DND-41 (cell line): ENCODE results near the gene PEX14.

Source experiments
- ATAC-seq: fragments of 200-7000 bp; cut with Tn5 transposase; 3 replicates; pipeline ENCODE4 v1.9.1; 2021; ENCODE audit warnings: low read depth; ENCODE audit not compliant: insufficient read depth
- DNase-seq: peaks from one replicate; pipeline ENCODE4 v3.0.0-alpha.2; 2020
- H2AFZ ChIP-seq: 2 replicates; pipeline ENCODE4 v1.6.0; 2012; ENCODE audit warnings: low read depth, low read length
- H3K27ac ChIP-seq: 2 replicates; pipeline ENCODE4 v1.5.1; 2012; ENCODE audit warnings: low read length, inconsistent platforms
- H3K27me3 ChIP-seq: fragments of 200-600 bp; sonication (generic); 2 replicates; pipeline ENCODE4 v1.6.0; 2012; ENCODE audit warnings: low read length, mild to moderate bottlenecking, inconsistent platforms; ENCODE audit not compliant: insufficient read depth, poor library complexity
- H3K36me3 ChIP-seq: 2 replicates; pipeline ENCODE4 v1.5.1; 2012; ENCODE audit warnings: low read length, inconsistent platforms; ENCODE audit not compliant: insufficient read depth
- H3K4me1 ChIP-seq: 2 replicates; pipeline ENCODE4 v1.5.1; 2012; ENCODE audit warnings: mild to moderate bottlenecking, low read length; ENCODE audit not compliant: insufficient read depth
- H3K4me2 ChIP-seq: 2 replicates; pipeline ENCODE4 v1.6.0; 2012; ENCODE audit warnings: mild to moderate bottlenecking, moderate library complexity, low read length, inconsistent platforms; ENCODE audit not compliant: insufficient read depth
- H3K4me3 ChIP-seq, 2 experiments: fragments of 200-600 bp in 1 of 2; shearing (Covaris generic) in 1 of 2; 2 replicates each; pipeline ENCODE4 v1.5.1; 2012 to 2016; ENCODE audit warnings: inconsistent platforms in 2 of 2, low read length in 2 of 2, mild to moderate bottlenecking in 2 of 2, low read depth in 1 of 2, moderate library complexity in 1 of 2
- H3K79me2 ChIP-seq: 2 replicates; pipeline ENCODE4 v1.6.0; 2012; ENCODE audit warnings: low read length, inconsistent platforms; ENCODE audit not compliant: insufficient read depth
- H3K9ac ChIP-seq: 2 replicates; pipeline ENCODE4 v1.6.0; 2012; ENCODE audit warnings: low read depth, mild to moderate bottlenecking, inconsistent platforms, low read length, moderate library complexity
- H3K9me3 ChIP-seq: 2 replicates; pipeline ENCODE4 v1.5.1; 2012; ENCODE audit warnings: low read length, moderate library complexity, mild to moderate bottlenecking, inconsistent platforms; ENCODE audit not compliant: insufficient read depth, severe bottlenecking
- H4K20me1 ChIP-seq: 2 replicates; pipeline ENCODE4 v1.6.0; 2012; ENCODE audit warnings: low read length; ENCODE audit not compliant: insufficient read depth
- EZH2 ChIP-seq: IDR thresholded peaks from 3 replicates; pipeline ENCODE4 v1.6.1; 2012; ENCODE audit warnings: borderline replicate concordance, low read depth, mild to moderate bottlenecking, moderate library complexity, low read length, inconsistent platforms; ENCODE audit not compliant: severe bottlenecking
- TF ChIP-seq, protein P1 (sequence below): IDR thresholded peaks from 2 replicates; pipeline ENCODE4 v1.5.1; 2012; ENCODE audit warnings: borderline replicate concordance, low read length, moderate library complexity, mild to moderate bottlenecking; ENCODE audit not compliant: poor library complexity, severe bottlenecking; ENCODE audit errors: extremely low read depth

PEX14 gene

DNA sequence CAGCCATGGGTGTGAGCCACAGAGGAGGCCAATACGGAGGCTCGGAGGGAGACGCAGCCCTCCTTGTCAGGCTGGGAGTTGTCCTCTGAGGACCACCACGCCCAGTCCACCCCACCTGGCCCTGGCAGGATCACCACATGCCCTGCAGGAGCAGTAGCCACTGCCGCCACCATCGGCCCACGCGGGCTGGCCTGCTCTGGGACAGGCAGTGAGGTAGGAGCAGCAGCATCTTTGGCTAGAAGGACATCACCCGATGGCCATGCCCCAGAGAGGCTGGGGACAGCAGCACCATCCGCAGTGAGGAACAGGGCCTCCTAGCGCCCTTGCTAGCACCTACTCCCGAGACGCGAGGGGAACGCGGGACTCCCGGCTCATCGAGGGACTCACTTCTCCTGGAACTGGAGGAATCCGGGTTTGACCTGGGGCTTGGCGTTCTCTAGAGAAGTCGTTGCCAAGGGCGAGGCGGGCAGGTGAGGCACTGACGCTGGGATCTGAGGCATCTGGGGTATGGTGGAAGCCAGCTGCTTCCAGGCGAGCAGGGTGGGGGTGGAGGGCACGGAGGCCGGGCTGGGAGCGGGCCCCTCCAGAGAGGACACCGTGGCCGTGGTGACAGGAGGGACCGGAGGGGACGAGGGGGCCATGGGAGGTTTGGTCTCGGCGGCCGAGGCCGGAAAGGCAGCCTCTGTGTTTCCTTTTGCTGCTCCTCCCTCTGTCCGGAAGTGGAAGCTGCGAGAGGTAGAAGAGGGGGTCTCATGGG is 172.8 kb downstream of the PEX14 start:
- Histone ChIP-seq H3K27ac (no peak overlapping the region), H3K4me1 (no peaks in the 10 kb centered on the region), H3K9ac (no peak overlapping the region), H3K36me3 (peaks cover 15% of the 10 kb centered on the region), H4K20me1 (no peaks in the 10 kb centered on the region; the same call in 1 of the 2 replicates), H3K9me3 (no peaks in the 10 kb centered on the region), H3K4me2 (no peak overlapping the region), H3K4me3 (no peak overlapping the region), H3K27me3 (no peaks in the 10 kb centered on the region), H3K79me2 (no peaks in the 10 kb centered on the region), H2AFZ (no peak overlapping the region)
- ATAC-seq, result no peak
- DNase-seq, result no peak
- TF ChIP-seq EZH2, result no peak

DNA sequence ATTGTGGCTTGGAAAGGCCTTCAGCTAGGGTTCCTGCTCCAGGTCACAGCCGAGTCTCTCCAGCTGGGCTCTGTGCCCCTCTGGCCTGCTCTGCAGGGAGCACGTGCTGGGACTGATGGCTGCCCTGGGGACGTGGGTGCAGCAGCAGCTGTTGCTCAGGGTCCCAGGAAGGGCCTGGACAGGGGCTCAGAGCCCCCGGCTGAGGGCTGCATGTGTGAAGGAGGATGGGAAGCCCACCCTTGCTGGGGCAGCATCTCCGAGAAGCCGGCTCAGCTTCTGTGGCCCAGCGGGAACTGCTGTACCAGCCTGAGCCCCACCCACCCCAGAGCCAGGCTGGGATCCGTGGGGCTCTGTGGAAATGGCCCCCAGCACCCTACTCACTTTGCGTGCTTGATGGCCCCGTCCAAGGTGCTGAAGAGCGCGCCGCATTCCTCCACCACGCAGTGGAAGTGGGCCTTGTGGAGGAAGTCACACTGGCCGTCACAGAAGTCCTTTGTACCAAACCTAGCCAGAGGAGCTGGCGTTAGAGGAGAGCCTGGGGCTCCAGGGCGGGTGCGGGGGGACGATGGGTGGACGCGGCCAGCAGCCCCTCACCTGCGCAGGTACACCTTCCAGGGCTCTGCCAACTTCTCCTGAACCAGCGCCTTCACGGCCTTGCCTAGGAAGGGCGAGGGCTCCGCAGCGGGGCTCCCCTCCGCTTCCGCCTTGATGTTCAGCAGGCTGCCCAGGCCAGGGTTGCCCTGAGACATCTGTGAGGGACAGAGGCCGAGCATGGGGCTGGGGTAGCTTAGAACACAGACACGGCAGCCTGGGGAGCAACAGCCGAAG is 174.2 kb downstream of the PEX14 start:
- H3K4me3 ChIP-seq, result no peak overlapping the region
- DNase-seq (no peak), ATAC-seq (no peak)
- TF ChIP-seq EZH2, result no peak
- TF ChIP-seq, protein P1, sequence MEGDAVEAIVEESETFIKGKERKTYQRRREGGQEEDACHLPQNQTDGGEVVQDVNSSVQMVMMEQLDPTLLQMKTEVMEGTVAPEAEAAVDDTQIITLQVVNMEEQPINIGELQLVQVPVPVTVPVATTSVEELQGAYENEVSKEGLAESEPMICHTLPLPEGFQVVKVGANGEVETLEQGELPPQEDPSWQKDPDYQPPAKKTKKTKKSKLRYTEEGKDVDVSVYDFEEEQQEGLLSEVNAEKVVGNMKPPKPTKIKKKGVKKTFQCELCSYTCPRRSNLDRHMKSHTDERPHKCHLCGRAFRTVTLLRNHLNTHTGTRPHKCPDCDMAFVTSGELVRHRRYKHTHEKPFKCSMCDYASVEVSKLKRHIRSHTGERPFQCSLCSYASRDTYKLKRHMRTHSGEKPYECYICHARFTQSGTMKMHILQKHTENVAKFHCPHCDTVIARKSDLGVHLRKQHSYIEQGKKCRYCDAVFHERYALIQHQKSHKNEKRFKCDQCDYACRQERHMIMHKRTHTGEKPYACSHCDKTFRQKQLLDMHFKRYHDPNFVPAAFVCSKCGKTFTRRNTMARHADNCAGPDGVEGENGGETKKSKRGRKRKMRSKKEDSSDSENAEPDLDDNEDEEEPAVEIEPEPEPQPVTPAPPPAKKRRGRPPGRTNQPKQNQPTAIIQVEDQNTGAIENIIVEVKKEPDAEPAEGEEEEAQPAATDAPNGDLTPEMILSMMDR, result no peak
- no peak overlapping the region for H3K27ac ChIP-seq
- H3K4me1 ChIP-seq, result no peaks in the 10 kb centered on the region
- H3K36me3 ChIP-seq, result peaks cover 28% of the 10 kb centered on the region
- no peak overlapping the region for H3K4me2 ChIP-seq
- H4K20me1 ChIP-seq, result no peaks in the 10 kb centered on the region; the same call in 1 of the 2 replicates
- no peaks in the 10 kb centered on the region for H3K9me3 ChIP-seq
- H3K79me2 ChIP-seq, result no peaks in the 10 kb centered on the region
- no peaks in the 10 kb centered on the region for H3K27me3 ChIP-seq
- H3K9ac ChIP-seq, result no peak overlapping the region
- no peak overlapping the region for H2AFZ ChIP-seq

DNA sequence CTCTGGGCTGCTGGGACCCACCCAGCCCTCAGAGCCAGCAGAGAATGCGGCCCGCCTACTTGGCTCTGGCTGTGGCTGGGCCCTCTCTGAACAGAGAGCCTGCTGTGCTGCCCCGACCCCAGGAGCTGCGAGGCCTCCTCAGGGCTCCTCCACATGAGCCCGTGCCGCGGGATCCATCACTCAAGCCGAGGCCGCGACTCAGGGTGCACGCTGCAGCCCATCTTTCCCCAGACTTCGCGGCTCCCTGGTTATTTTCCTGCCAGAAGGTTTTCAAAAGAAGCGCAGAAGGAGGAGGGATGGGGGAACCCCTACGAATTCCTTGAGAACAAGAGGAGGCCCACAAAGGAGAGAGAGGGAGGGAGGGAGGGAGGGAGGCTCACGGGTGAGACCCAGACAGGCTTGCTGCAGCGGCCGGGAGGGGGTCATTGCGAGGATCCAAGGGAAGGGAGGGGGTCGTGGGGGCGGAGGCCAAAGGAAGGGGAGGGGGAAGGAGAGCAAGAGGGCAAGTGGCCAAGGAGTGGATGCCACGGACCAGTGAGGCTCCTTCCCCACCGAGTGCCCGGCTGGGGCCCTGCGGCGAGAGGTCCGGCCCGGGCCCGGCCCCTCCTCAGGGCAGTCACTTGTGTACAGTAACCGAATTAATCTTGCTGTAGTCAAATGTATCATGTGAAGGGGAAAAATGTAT is 174.9 kb downstream of the PEX14 start:
- Histone ChIP-seq H3K27ac (no peak overlapping the region), H3K79me2 (no peaks in the 10 kb centered on the region)

More for the DNA sequence above, 174.9 kb downstream of the PEX14 start:
- ATAC-seq, result no peak
- H3K27me3 ChIP-seq, result no peaks in the 10 kb centered on the region
- DNase-seq, result no peak
- H3K4me3 ChIP-seq, result no peak overlapping the region
- no peaks in the 10 kb centered on the region for H3K9me3 ChIP-seq
- no peak overlapping the region for H2AFZ ChIP-seq
- no peak overlapping the region for H3K4me2 ChIP-seq
- no peaks in the 10 kb centered on the region for H3K4me1 ChIP-seq
- no peak overlapping the region for H3K9ac ChIP-seq
- H3K36me3 ChIP-seq, result peaks cover 34% of the 10 kb centered on the region
- TF ChIP-seq, protein P1, result no peak
- no peak for TF ChIP-seq EZH2
- no peaks in the 10 kb centered on the region; the same call in 1 of the 2 replicates for H4K20me1 ChIP-seq
